Endothelial cell of umbilical vein (primary cell): ENCODE results near the gene GSTCD. TPM values are rescaled to one million over a fixed set of nuclear protein-coding genes. Genes with fewer than 3 reads are reported as not detected.

Source experiments
- BruUV-seq: library from RNA; stranded (reverse); fragments of 400-500 nt; replicated peaks from 2 replicates; lab custom pipeline; 2021; lab: Mats Ljungman, UMichigan
- CTCF ChIA-PET: fragments of 300-600, 350-600 bp; sonication (Branson Sonifier 250); formaldehyde crosslinking; loops from one replicate; lab custom pipeline; 2021; ENCODE audit warnings: antibody characterized with exemption, inconsistent platforms; lab: Charles Lee
- POLR2A ChIA-PET: fragments of 300-600, 350-600 bp; sonication (Branson Sonifier 250); formaldehyde crosslinking; loops from one replicate; lab custom pipeline; 2021; ENCODE audit warnings: antibody characterized with exemption, inconsistent platforms; lab: Charles Lee
- DNase-seq: peaks from one replicate; pipeline ENCODE4 v3.0.0-alpha.2; 2011; ENCODE audit warnings: low read depth, low spot score
- FAIRE-seq: peaks from 2 replicates; lab custom pipeline; 2011; peaks lifted over from hg19 to GRCh38; lab: Jason Lieb, UNC
- H2AFZ ChIP-seq: 2 replicates; pipeline ENCODE4 v1.6.0; 2012; ENCODE audit warnings: low read depth, low read length, control low read depth, inconsistent platforms
- H3K27ac ChIP-seq: 2 replicates; pipeline ENCODE4 v1.5.1; 2011; ENCODE audit warnings: low read depth, mild to moderate bottlenecking, control low read depth, low read length, moderate library complexity; ENCODE audit not compliant: insufficient read depth
- H3K27me3 ChIP-seq, 2 experiments: 2 replicates each; pipeline versions ENCODE4 v1.6.0 to v1.6.1; 2011; ENCODE audit warnings: low read length in 2 of 2, mixed read lengths in 1 of 2; ENCODE audit not compliant: control insufficient read depth in 2 of 2, insufficient read depth in 2 of 2
- H3K36me3 ChIP-seq, 2 experiments: 2 replicates in 1 of 2; 3 replicates in 1 of 2; pipeline ENCODE4 v1.5.1; 2011; ENCODE audit warnings: low read length in 2 of 2, mild to moderate bottlenecking in 1 of 2, moderate library complexity in 1 of 2; ENCODE audit not compliant: control insufficient read depth in 2 of 2, insufficient read depth in 2 of 2; ENCODE audit errors: extremely low read depth in 1 of 2
- H3K4me1 ChIP-seq: 3 replicates; pipeline ENCODE4 v1.5.1; 2011; ENCODE audit warnings: mild to moderate bottlenecking, low read length; ENCODE audit not compliant: control insufficient read depth, insufficient read depth; ENCODE audit errors: extremely low read depth
- H3K4me2 ChIP-seq: 2 replicates; pipeline ENCODE4 v1.6.1; 2011; ENCODE audit warnings: low read length, control low read depth, mixed read lengths; ENCODE audit not compliant: insufficient read depth
- H3K4me3 ChIP-seq, 3 experiments: fragments of 200-600 bp in 1 of 3; sonication (generic), shearing (Covaris generic) in 1 of 3; replicated peaks in 1 of 3; 2 replicates each; pipeline ENCODE4 v1.5.1; 2011 to 2016; ENCODE audit warnings: control low read depth in 3 of 3, low read length in 3 of 3, mild to moderate bottlenecking in 2 of 3, inconsistent platforms in 1 of 3, low read depth in 1 of 3, moderate library complexity in 1 of 3; ENCODE audit not compliant: insufficient read depth in 1 of 3
- H3K79me2 ChIP-seq: 2 replicates; pipeline ENCODE4 v1.6.0; 2012; ENCODE audit warnings: low read length, inconsistent platforms; ENCODE audit not compliant: control insufficient read depth, insufficient read depth
- H3K9ac ChIP-seq: replicated peaks from 2 replicates; pipeline ENCODE3; 2011; ENCODE audit warnings: low read length, control low read depth; ENCODE audit not compliant: insufficient read depth; ENCODE audit errors: extremely low read depth
- H3K9me1 ChIP-seq: replicated peaks from 3 replicates; pipeline ENCODE4 v1.6.0; 2011; ENCODE audit warnings: mild to moderate bottlenecking, low read length; ENCODE audit not compliant: control insufficient read depth, insufficient read depth; ENCODE audit errors: extremely low read depth
- H3K9me3 ChIP-seq: replicated peaks from 2 replicates; pipeline ENCODE4 v1.5.1; 2012; ENCODE audit warnings: low read length, inconsistent platforms; ENCODE audit not compliant: control insufficient read depth, insufficient read depth
- H4K20me1 ChIP-seq: replicated peaks from 2 replicates; pipeline ENCODE3; 2011; ENCODE audit warnings: mild to moderate bottlenecking, low read length; ENCODE audit not compliant: control insufficient read depth, insufficient read depth; ENCODE audit errors: extremely low read depth
- CTCF ChIP-seq, 2 donors: IDR thresholded peaks; 1 replicate in 1 of 2; 2 replicates in 1 of 2; pipeline ENCODE4 v1.5.1; 2011; ENCODE audit warnings: low read length in 2 of 2, mild to moderate bottlenecking in 2 of 2, moderate library complexity in 2 of 2, control low read depth in 1 of 2, inconsistent platforms in 1 of 2, low read depth in 1 of 2; ENCODE audit not compliant: insufficient read depth in 1 of 2; ENCODE audit errors: extremely low read depth in 1 of 2
- EZH2 ChIP-seq: IDR thresholded peaks from 2 replicates; pipeline ENCODE4 v1.6.1; 2012; ENCODE audit warnings: borderline replicate concordance, low read depth, mild to moderate bottlenecking, moderate library complexity, low read length, inconsistent platforms; ENCODE audit not compliant: severe bottlenecking
- FOS ChIP-seq: IDR thresholded peaks from 2 replicates; pipeline ENCODE4 v1.6.1; 2011; ENCODE audit warnings: mild to moderate bottlenecking, low read length, moderate library complexity, borderline replicate concordance; ENCODE audit not compliant: insufficient read depth
- GATA2 ChIP-seq: IDR thresholded peaks from 2 replicates; pipeline ENCODE4 v1.7.0; 2011; ENCODE audit warnings: low read depth, mild to moderate bottlenecking, moderate library complexity, mixed read lengths, low read length; ENCODE audit not compliant: insufficient read length, insufficient read depth
- JUN ChIP-seq: IDR thresholded peaks from 2 replicates; pipeline ENCODE4 v1.6.1; 2011; ENCODE audit warnings: borderline replicate concordance, low read depth; ENCODE audit not compliant: insufficient read length, insufficient read depth
- MYC ChIP-seq: IDR thresholded peaks from one replicate; pipeline ENCODE4 v1.6.1; 2011; ENCODE audit warnings: mild to moderate bottlenecking, low read depth, low read length
- POLR2A ChIP-seq: IDR thresholded peaks from 2 replicates; pipeline ENCODE4 v1.6.1; 2012; ENCODE audit warnings: low read depth, mild to moderate bottlenecking, control low read depth, low read length
- POLR2AphosphoS5 ChIP-seq: IDR thresholded peaks from 2 replicates; pipeline ENCODE4 v1.6.1; 2012; ENCODE audit warnings: low read depth, mild to moderate bottlenecking, control low read depth, low read length, moderate library complexity; ENCODE audit not compliant: insufficient read depth
- dilution Hi-C: fragments of 300-500 bp; cut with MboI; formaldehyde crosslinking; loops from one replicate; pipeline ENCODE4 v1.15.0; 2019; ENCODE audit warnings: low sequenced_read_pairs; ENCODE audit not compliant: extremely low pct_ligation_motif_present
- intact Hi-C: fragments of 100-400 bp; cut with micrococcal nuclease; formaldehyde crosslinking; loops from one replicate; pipeline ENCODE4 v1.10.0; 2022
- polyA plus RNA-seq, 4 experiments: library from polyadenylated mRNA; depleted of rRNA in 3 of 4; stranded (reverse) in 3 of 4; unstranded in 1 of 4; fragments of >200 nt; gene quantifications; 2 replicates each; pipeline versions ENCODE4 v1.2.1 to v1.2.3, GENCODE V29; 2011 to 2012; ENCODE audit warnings: missing spikeins in 1 of 4
- total RNA-seq: library from RNA; stranded (reverse); gene quantifications from 2 replicates; pipeline ENCODE4 v1.2.3, GENCODE V29; 2021
- TF ChIP-seq, protein P1 (sequence below): IDR thresholded peaks from 2 replicates; pipeline ENCODE4 v1.6.1; 2011; ENCODE audit not compliant: insufficient read depth, insufficient read length

GSTCD gene
- total and polyA plus RNA-seq, 2 donors (not counting 3 experiments of a cell fraction or from before 2014, with no cell fraction given), result 3.3 to 11.3 TPM

DNA sequence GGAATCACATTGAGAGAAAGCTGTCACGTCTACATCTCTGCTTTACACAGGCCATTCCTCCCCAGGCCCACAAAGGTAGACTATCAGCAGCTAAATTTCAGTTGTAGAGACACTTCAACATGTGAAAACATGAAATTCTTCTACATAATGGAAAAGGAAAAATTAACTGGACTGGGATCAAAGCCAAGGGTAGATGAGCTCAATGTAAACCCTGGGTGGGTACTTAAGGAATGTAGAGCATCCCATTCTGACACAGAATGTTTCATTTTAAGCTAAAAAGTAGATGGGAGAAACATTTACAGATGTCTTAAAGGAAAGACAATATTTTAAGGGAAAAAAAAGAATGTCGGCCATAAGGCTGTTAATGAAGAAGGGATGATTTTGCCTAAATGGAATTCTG, 135.4 kb downstream of the GSTCD start:
- H3K79me2 ChIP-seq, result no peaks in the 10 kb centered on the region
- no peak overlapping the region for H3K9ac ChIP-seq
- dilution Hi-C loops, result no loop called here
- no peak overlapping the region for H3K4me3 ChIP-seq
- no peak overlapping the region for H3K27ac ChIP-seq
- intact Hi-C loops, result no loop called here
- TF ChIP-seq POLR2A (no peak), MYC (no peak), GATA2 (no peak), EZH2 (no peak), POLR2AphosphoS5 (no peak), FOS (no peak), CTCF (IDR thresholded peaks at IDR 0.05; ENCODE audit: extremely low read depth in 1 of 2, insufficient read depth in 1 of 2, low read depth in 1 of 2, low read length in 2 of 2) (no peak), JUN (no peak)
- TF ChIP-seq, protein P1, sequence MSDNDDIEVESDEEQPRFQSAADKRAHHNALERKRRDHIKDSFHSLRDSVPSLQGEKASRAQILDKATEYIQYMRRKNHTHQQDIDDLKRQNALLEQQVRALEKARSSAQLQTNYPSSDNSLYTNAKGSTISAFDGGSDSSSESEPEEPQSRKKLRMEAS, result no peak
- POLR2A ChIA-PET, result no interaction called here
- no peaks in the 10 kb centered on the region for H3K27me3 ChIP-seq
- no peaks in the 10 kb centered on the region for H3K36me3 ChIP-seq
- H3K9me3 ChIP-seq, result no peaks in the 10 kb centered on the region
- H3K4me2 ChIP-seq, result no peak overlapping the region
- CTCF ChIA-PET, result interaction anchor here (0.9 kb wide), 1 partner anchor 15 kb away, joined by 3 read pairs; no protein-coding TSS in a partner anchor
- H3K4me1 ChIP-seq, result no peaks in the 10 kb centered on the region
- no TSS peak for BruUV-seq
- FAIRE-seq (no peak), DNase-seq (no peak)
- no peaks in the 10 kb centered on the region for H4K20me1 ChIP-seq
- no peak overlapping the region for H2AFZ ChIP-seq
- H3K9me1 ChIP-seq, result no peaks in the 10 kb centered on the region
